Neural cell (in vitro differentiated cells): ENCODE results near the gene DOK4. TPM values are rescaled to one million over a fixed set of nuclear protein-coding genes. Genes with fewer than 3 reads are reported as not detected.

ENCODE experiments used
- H2AFZ ChIP-seq: fragments of 200-600, 300-800 bp; sonication (generic), shearing (Covaris generic); 2 replicates; pipeline ENCODE4 v1.6.0; 2014; ENCODE audit warnings: low read depth, mild to moderate bottlenecking, antibody characterized with exemption, low read length, moderate library complexity
- H3F3A ChIP-seq: fragments of 200-600 bp; shearing (Covaris generic); 2 replicates; pipeline ENCODE4 v1.6.1; 2016; ENCODE audit warnings: mild to moderate bottlenecking, moderate library complexity, mixed read lengths, antibody characterized with exemption, low read length; ENCODE audit not compliant: insufficient read depth, poor library complexity, severe bottlenecking
- H3K27ac ChIP-seq: fragments of 200-600, 300-800 bp; sonication (generic), shearing (Covaris generic); 2 replicates; pipeline ENCODE4 v1.5.1; 2014; ENCODE audit warnings: mild to moderate bottlenecking, low read length, moderate library complexity
- H3K27me3 ChIP-seq: fragments of 300-800, 200-600 bp; sonication (generic), shearing (Covaris generic); 2 replicates; pipeline ENCODE4 v1.6.0; 2014; ENCODE audit warnings: mild to moderate bottlenecking, low read depth, low read length, moderate library complexity; ENCODE audit not compliant: insufficient read depth
- H3K36me3 ChIP-seq: fragments of 300-800, 200-600 bp; sonication (generic), shearing (Covaris generic); 2 replicates; pipeline ENCODE4 v1.5.1; 2014; ENCODE audit warnings: mild to moderate bottlenecking, antibody characterized with exemption, low read length, moderate library complexity; ENCODE audit not compliant: insufficient read depth
- H3K4me2 ChIP-seq: fragments of 300-800, 200-600 bp; sonication (generic), shearing (Covaris generic); 2 replicates; pipeline ENCODE4 v1.6.0; 2014; ENCODE audit warnings: mild to moderate bottlenecking, low read length
- H3K4me3 ChIP-seq: fragments of 300-800, 200-600 bp; sonication (generic), shearing (Covaris generic); 2 replicates; pipeline ENCODE4 v1.5.1; 2014; ENCODE audit warnings: mild to moderate bottlenecking, low read length, moderate library complexity
- H3K79me2 ChIP-seq: fragments of 200-600 bp; shearing (Covaris generic); replicated peaks from 2 replicates; pipeline ENCODE4 v1.6.0; 2014; ENCODE audit warnings: mild to moderate bottlenecking, low read length, moderate library complexity; ENCODE audit not compliant: insufficient read depth
- H3K9ac ChIP-seq: fragments of 300-800, 200-600 bp; sonication (generic), shearing (Covaris generic); 2 replicates; pipeline ENCODE4 v1.6.1; 2016; ENCODE audit warnings: mild to moderate bottlenecking, low read length, mixed read lengths
- H3K9me2 ChIP-seq: fragments of 200-600 bp; shearing (Covaris generic); 2 replicates; pipeline ENCODE4 v1.6.1; 2016; ENCODE audit warnings: mild to moderate bottlenecking, low read length, mixed read lengths; ENCODE audit not compliant: insufficient read depth
- H3K9me3 ChIP-seq: fragments of 200-600, 300-800 bp; sonication (generic), shearing (Covaris generic); 2 replicates; pipeline ENCODE4 v1.6.1; 2016; ENCODE audit warnings: mild to moderate bottlenecking, mixed run types, low read length, moderate library complexity, mixed read lengths
- H4K20me1 ChIP-seq: fragments of 200-600 bp; shearing (Covaris generic); 2 replicates; pipeline ENCODE4 v1.6.1; 2016; ENCODE audit warnings: mild to moderate bottlenecking, mixed run types; ENCODE audit not compliant: insufficient read depth
- EP300 ChIP-seq: fragments of 450-650 bp; conservative IDR thresholded peaks from 2 replicates; pipeline ENCODE4 v1.6.1; 2014; ENCODE audit warnings: antibody characterized with exemption, mild to moderate bottlenecking, moderate library complexity; ENCODE audit not compliant: poor library complexity, severe bottlenecking
- EZH2 ChIP-seq: fragments of 200-600, 300-800 bp; shearing (Covaris generic), sonication (generic); IDR thresholded peaks from 2 replicates; pipeline ENCODE4 v1.6.1; 2014; ENCODE audit warnings: antibody characterized with exemption, low read length, borderline replicate concordance, mild to moderate bottlenecking; ENCODE audit not compliant: insufficient read depth, poor library complexity, severe bottlenecking
- MXI1 ChIP-seq: fragments of 450-650 bp; conservative IDR thresholded peaks from 2 replicates; pipeline ENCODE4 v1.6.1; 2014; ENCODE audit warnings: antibody characterized with exemption, mild to moderate bottlenecking; ENCODE audit not compliant: poor library complexity, severe bottlenecking
- POLR2AphosphoS5 ChIP-seq: IDR thresholded peaks from 2 replicates; pipeline ENCODE4 v1.6.1; 2012
- RAD21 ChIP-seq: fragments of 450-650 bp; conservative IDR thresholded peaks from 2 replicates; pipeline ENCODE4 v1.6.1; 2014; ENCODE audit warnings: antibody characterized with exemption, mild to moderate bottlenecking, moderate library complexity
- SMC3 ChIP-seq: fragments of 450-650 bp; conservative IDR thresholded peaks from 2 replicates; pipeline ENCODE4 v1.6.1; 2014; ENCODE audit warnings: antibody characterized with exemption, mild to moderate bottlenecking, moderate library complexity; ENCODE audit not compliant: poor library complexity
- TAF1 ChIP-seq: IDR thresholded peaks from 2 replicates; pipeline ENCODE4 v1.6.1; 2012; ENCODE audit warnings: low read depth
- polyA plus RNA-seq: library from polyadenylated mRNA; depleted of rRNA; stranded (reverse); fragments of >200 nt; gene quantifications from 2 replicates; pipeline ENCODE4 v1.2.3, GENCODE V29; 2014
- TF ChIP-seq, protein P1 (sequence below): IDR thresholded peaks from 2 replicates; pipeline ENCODE4 v1.6.1; 2012; ENCODE audit warnings: borderline replicate concordance
- TF ChIP-seq, protein P2 (sequence below): fragments of 450-650 bp; IDR thresholded peaks from 2 replicates; pipeline ENCODE4 v1.5.1; 2014; ENCODE audit warnings: antibody characterized with exemption, mild to moderate bottlenecking, moderate library complexity; ENCODE audit not compliant: poor library complexity, severe bottlenecking

DOK4 gene
- polyA plus RNA-seq, 1 donor from 2014 or later = 214 TPM

DNA sequence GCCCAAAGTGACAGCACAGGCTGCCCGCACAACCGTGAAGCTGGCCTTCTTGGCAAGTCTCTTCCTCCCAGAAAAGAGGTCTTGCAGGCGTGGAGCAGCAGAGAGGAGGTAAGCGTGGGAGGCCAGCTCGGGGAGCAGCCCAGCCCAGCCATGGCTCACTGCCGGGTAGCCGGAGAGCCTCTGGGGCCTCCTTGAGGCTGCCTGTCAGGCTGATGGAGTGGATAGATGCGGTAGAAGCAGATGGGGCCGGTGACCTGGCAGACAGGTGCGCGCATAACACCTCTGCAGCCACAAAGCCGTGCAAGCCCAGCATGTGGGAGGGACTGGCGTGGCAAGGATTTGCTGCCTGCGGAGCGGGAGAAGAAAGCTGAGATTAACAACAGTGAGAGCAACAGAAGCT is 17.1 kb upstream of the DOK4 start:
- H2AFZ ChIP-seq = no peak overlapping the region
- H4K20me1 ChIP-seq = no peaks in the 10 kb centered on the region
- H3K4me3 ChIP-seq = no peak overlapping the region
- H3K9me2 ChIP-seq = no peaks in the 10 kb centered on the region
- H3K9ac ChIP-seq = no peak overlapping the region
- TF ChIP-seq EP300 = no peak
- TF ChIP-seq POLR2AphosphoS5 = no peak
- TF ChIP-seq RAD21 = no peak
- TF ChIP-seq TAF1 = no peak
- TF ChIP-seq EZH2 = no peak
- no peak for TF ChIP-seq SMC3
- no peak overlapping the region for H3K27ac ChIP-seq
- no peaks in the 10 kb centered on the region for H3K36me3 ChIP-seq
- H3K9me3 ChIP-seq = no peaks in the 10 kb centered on the region
- H3K79me2 ChIP-seq = no peaks in the 10 kb centered on the region
- no peaks in the 10 kb centered on the region for H3F3A ChIP-seq
- H3K4me2 ChIP-seq = no peak overlapping the region
- no peaks in the 10 kb centered on the region for H3K27me3 ChIP-seq

DNA sequence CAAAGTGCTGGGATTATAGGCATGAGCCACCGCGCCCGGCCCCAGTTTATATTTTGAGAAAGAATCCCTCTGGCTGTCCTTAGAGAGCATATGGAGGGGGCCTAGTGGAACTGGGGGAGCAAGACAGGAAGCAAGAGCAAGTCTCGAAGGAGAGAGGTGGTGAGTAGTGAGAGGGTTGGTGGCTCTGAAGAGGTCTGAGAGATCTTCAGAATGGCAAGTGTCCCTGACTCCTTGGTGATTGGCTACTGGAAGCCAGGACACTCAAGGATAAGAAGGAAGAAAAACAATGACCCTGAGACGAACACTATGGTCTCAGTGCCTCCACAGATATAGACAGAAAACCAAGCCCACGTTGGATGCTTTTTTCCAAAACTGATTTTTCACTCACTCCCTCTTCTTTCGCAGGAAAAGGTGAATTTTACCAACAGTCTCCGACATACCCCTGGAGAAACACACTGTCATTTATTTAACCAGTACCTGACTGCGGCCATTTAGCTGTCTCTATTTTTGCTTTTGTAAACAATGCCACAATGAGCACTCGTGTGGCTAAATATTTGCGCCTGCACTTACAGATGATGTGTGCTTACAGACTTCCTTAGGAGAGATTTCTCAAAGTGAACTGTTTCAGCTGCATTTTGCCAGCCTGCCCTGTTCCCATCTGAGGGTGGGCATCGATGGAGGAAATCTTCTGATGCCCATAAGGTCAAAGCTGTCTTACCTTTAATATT is 15.9 kb upstream of the DOK4 start:
- Histone ChIP-seq H3K27me3 (no peaks in the 10 kb centered on the region), H3K9ac (no peak overlapping the region), H3K36me3 (no peaks in the 10 kb centered on the region), H3K27ac (no peak overlapping the region), H3K4me2 (no peak overlapping the region), H3K4me3 (no peak overlapping the region), H2AFZ (no peak overlapping the region), H4K20me1 (no peaks in the 10 kb centered on the region), H3K79me2 (no peaks in the 10 kb centered on the region), H3K9me2 (no peaks in the 10 kb centered on the region), H3F3A (no peaks in the 10 kb centered on the region), H3K9me3 (no peaks in the 10 kb centered on the region)
- TF ChIP-seq EZH2 (no peak), TAF1 (no peak), MXI1 (no peak), EP300 (no peak), POLR2AphosphoS5 (no peak), SMC3 (no peak), RAD21 (no peak)
- TF ChIP-seq, protein P1, sequence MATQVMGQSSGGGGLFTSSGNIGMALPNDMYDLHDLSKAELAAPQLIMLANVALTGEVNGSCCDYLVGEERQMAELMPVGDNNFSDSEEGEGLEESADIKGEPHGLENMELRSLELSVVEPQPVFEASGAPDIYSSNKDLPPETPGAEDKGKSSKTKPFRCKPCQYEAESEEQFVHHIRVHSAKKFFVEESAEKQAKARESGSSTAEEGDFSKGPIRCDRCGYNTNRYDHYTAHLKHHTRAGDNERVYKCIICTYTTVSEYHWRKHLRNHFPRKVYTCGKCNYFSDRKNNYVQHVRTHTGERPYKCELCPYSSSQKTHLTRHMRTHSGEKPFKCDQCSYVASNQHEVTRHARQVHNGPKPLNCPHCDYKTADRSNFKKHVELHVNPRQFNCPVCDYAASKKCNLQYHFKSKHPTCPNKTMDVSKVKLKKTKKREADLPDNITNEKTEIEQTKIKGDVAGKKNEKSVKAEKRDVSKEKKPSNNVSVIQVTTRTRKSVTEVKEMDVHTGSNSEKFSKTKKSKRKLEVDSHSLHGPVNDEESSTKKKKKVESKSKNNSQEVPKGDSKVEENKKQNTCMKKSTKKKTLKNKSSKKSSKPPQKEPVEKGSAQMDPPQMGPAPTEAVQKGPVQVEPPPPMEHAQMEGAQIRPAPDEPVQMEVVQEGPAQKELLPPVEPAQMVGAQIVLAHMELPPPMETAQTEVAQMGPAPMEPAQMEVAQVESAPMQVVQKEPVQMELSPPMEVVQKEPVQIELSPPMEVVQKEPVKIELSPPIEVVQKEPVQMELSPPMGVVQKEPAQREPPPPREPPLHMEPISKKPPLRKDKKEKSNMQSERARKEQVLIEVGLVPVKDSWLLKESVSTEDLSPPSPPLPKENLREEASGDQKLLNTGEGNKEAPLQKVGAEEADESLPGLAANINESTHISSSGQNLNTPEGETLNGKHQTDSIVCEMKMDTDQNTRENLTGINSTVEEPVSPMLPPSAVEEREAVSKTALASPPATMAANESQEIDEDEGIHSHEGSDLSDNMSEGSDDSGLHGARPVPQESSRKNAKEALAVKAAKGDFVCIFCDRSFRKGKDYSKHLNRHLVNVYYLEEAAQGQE = no peak
- TF ChIP-seq, protein P2, sequence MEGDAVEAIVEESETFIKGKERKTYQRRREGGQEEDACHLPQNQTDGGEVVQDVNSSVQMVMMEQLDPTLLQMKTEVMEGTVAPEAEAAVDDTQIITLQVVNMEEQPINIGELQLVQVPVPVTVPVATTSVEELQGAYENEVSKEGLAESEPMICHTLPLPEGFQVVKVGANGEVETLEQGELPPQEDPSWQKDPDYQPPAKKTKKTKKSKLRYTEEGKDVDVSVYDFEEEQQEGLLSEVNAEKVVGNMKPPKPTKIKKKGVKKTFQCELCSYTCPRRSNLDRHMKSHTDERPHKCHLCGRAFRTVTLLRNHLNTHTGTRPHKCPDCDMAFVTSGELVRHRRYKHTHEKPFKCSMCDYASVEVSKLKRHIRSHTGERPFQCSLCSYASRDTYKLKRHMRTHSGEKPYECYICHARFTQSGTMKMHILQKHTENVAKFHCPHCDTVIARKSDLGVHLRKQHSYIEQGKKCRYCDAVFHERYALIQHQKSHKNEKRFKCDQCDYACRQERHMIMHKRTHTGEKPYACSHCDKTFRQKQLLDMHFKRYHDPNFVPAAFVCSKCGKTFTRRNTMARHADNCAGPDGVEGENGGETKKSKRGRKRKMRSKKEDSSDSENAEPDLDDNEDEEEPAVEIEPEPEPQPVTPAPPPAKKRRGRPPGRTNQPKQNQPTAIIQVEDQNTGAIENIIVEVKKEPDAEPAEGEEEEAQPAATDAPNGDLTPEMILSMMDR = no peak
